ENCODE measurements around the gene ZSCAN22. TPM values are rescaled to one million over a fixed set of nuclear protein-coding genes. Genes with fewer than 3 reads are reported as not detected.

Gene ZSCAN22
- total and polyA plus RNA-seq, 2 experiments from 2014 or later, result 0.86 to 2.9 TPM

DNA sequence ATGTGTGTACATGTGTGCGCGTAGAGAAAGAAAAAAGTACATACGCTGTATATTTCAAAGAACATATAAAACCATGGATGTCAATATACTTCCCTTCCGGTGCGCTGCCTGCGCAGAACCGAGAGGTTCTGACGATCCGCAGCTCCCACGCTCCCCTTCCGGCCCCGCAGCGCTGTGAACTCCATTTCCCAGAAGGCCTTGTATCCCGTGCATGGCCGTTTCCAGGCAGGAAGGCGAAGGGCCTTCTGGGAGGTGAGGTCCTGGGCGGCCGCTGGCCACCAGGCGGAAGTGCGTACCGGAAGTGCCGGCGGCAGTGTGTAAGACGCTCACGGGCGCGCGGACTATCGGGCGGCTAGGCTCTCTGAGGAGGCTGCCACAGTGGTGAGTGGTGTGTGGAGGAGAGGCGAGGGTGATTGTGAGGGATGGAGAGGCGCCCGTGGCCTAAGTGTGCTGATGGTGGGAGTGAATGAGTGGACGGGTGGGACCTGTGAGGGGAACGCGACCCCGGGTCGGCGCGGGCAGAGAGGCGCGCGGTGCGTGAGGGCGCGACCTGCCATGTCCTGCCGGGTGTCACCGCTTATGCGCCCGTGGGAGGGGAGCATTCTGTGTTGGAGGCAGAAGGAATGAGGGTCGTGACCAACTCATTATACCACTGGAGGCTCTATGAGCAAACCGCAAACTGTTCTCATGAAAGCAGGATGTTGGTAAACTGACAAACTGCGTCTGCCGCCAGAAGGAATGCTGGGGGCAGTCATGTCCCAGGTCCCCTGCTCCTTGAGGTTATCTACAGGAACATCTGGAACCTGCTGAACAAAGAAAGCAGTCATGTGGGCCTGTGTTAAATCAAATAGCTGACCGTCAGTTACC, 21.5 kb upstream of the ZSCAN22 start, which contains the start of gene ERVK3-1:
ERVK3-1 (plus strand) TSS at position 313 of the 867 bp plus-strand sequence. CDS start 6,792 bp downstream, outside the sequence.
- peak; percentile 98 for ATAC-seq
- no peaks in the 10 kb centered on the region for H3K9me3 Mint-ChIP-seq
- H2AFZ ChIP-seq, result peak within 1 kb of the TSS; percentile 82
- peaks cover 48% of the 10 kb centered on the region for H3K36me3 Mint-ChIP-seq (ENCODE audit: low read depth)
- H3K4me3 ChIP-seq, result peak within 1 kb of the TSS; percentile 71
- peak; percentile 99 for DNase-seq (ENCODE audit: low spot score)
- H3K9me2 ChIP-seq (ENCODE audit: insufficient read depth), result no peaks in the 10 kb centered on the region
- H3K4me1 ChIP-seq (ENCODE audit: insufficient read depth), result peaks cover 6% of the 10 kb centered on the region; the same call in 1 of the 2 replicates
- peak within 1 kb of the TSS; percentile 97 for H3K27ac Mint-ChIP-seq
- H3F3A ChIP-seq (replicated peaks; ENCODE audit: low read depth), result peaks cover 8% of the 10 kb centered on the region; the same call in 1 of the 2 replicates
- H3K4me1 Mint-ChIP-seq, result peaks cover 13% of the 10 kb centered on the region
- TF ChIP-seq POLR2AphosphoS5 (IDR thresholded peaks at IDR 0.05; ENCODE audit: low read depth), result peak; percentile 99
- no peak for TF ChIP-seq STAT1 (IDR thresholded peaks at IDR 0.05; ENCODE audit: unreplicated experiment)
- TF ChIP-seq CREB1 (CRISPR knock-in tag; IDR thresholded peaks at IDR 0.05; ENCODE audit: low read depth), result peak; percentile 70
- TF ChIP-seq, protein P1, sequence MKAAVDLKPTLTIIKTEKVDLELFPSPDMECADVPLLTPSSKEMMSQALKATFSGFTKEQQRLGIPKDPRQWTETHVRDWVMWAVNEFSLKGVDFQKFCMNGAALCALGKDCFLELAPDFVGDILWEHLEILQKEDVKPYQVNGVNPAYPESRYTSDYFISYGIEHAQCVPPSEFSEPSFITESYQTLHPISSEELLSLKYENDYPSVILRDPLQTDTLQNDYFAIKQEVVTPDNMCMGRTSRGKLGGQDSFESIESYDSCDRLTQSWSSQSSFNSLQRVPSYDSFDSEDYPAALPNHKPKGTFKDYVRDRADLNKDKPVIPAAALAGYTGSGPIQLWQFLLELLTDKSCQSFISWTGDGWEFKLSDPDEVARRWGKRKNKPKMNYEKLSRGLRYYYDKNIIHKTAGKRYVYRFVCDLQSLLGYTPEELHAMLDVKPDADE (IDR thresholded peaks at IDR 0.05), result peak; percentile 99
- TF ChIP-seq EZH2 (IDR thresholded peaks at IDR 0.05; ENCODE audit: low read depth, unreplicated experiment), result no peak
- 0 out of 2 replicates have a peak, but pooled peaks cover 3% of the 10 kb centered on the region for H3K36me3 ChIP-seq (ENCODE audit: insufficient read depth)
- peak within 1 kb of the TSS; percentile 85 for H3K4me2 ChIP-seq
- H3K27me3 ChIP-seq (ENCODE audit: insufficient read depth), result no peaks in the 10 kb centered on the region
- H3K79me2 ChIP-seq (replicated peaks; ENCODE audit: insufficient read depth), result peaks cover 15% of the 10 kb centered on the region
- peak within 1 kb of the TSS; percentile 97 for H3K4me3 Mint-ChIP-seq
- H3K27me3 Mint-ChIP-seq (ENCODE audit: insufficient read depth, low read depth, poor library complexity), result peaks cover 6% of the 10 kb centered on the region
- H3K27ac ChIP-seq (ENCODE audit: low read depth), result peak within 1 kb of the TSS; percentile 9; the same call in 1 of the 2 replicates
- peaks cover 25% of the 10 kb centered on the region for H4K20me1 ChIP-seq (replicated peaks; ENCODE audit: insufficient read depth)

DNA sequence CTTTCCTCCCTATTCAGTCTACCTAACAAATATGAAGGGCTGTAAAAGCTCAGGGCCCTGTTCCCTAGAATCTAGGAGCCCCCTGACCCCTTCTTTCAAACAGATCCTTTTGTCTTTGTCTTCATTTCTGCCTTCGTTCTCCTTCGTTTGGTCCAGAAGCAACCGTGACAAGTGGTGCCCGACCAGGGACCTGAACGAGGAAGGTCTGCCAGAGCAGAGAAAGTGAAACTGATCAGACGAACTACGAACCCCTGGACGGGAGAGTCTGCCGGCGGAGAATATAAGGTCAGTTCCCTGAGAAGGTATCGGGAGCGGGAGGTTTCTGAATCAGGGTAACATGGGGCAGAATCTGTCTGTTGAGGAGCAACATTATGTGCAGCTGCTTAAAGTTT, 20.9 kb upstream of the ZSCAN22 start:
- H3K9me2 ChIP-seq (ENCODE audit: insufficient read depth), result no peaks in the 10 kb centered on the region
- peak overlapping the region; percentile 9; the same call in 1 of the 2 replicates for H3K27ac ChIP-seq (ENCODE audit: low read depth)
- H3K9me3 Mint-ChIP-seq, result no peaks in the 10 kb centered on the region
- H2AFZ ChIP-seq, result peak overlapping the region; percentile 82; the same call in 1 of the 2 replicates
- DNase-seq (ENCODE audit: low spot score) (no peak), ATAC-seq (no peak)
- peaks cover 6% of the 10 kb centered on the region; the same call in 1 of the 2 replicates for H3K4me1 ChIP-seq (ENCODE audit: insufficient read depth)
- H3K4me3 Mint-ChIP-seq, result peak overlapping the region; percentile 97
- H3K4me2 ChIP-seq, result peak overlapping the region; percentile 85
- H3K27me3 Mint-ChIP-seq (ENCODE audit: insufficient read depth, low read depth, poor library complexity), result peaks cover 7% of the 10 kb centered on the region
- H3K4me3 ChIP-seq, result peak overlapping the region; percentile 71
- H3K36me3 ChIP-seq (ENCODE audit: insufficient read depth), result 0 out of 2 replicates have a peak, but pooled peaks cover 3% of the 10 kb centered on the region
- H3F3A ChIP-seq (replicated peaks; ENCODE audit: low read depth), result 0 out of 2 replicates have a peak, but pooled peaks cover 8% of the 10 kb centered on the region
- H3K4me1 Mint-ChIP-seq, result peaks cover 13% of the 10 kb centered on the region
- peaks cover 24% of the 10 kb centered on the region for H4K20me1 ChIP-seq (replicated peaks; ENCODE audit: insufficient read depth)
- H3K27me3 ChIP-seq (ENCODE audit: insufficient read depth), result no peaks in the 10 kb centered on the region
- H3K36me3 Mint-ChIP-seq (ENCODE audit: low read depth), result peaks cover 44% of the 10 kb centered on the region
- no peak overlapping the region for H3K27ac Mint-ChIP-seq
- H3K79me2 ChIP-seq (replicated peaks; ENCODE audit: insufficient read depth), result peaks cover 14% of the 10 kb centered on the region
- no peak for TF ChIP-seq POLR2AphosphoS5 (IDR thresholded peaks at IDR 0.05; ENCODE audit: low read depth)
- no peak for TF ChIP-seq EZH2phosphoT487 (IDR thresholded peaks at IDR 0.05; ENCODE audit: unreplicated experiment)
- TF ChIP-seq EZH2 (IDR thresholded peaks at IDR 0.05; ENCODE audit: low read depth, unreplicated experiment), result no peak
- TF ChIP-seq CREB1 (CRISPR knock-in tag; IDR thresholded peaks at IDR 0.05; ENCODE audit: low read depth), result no peak
- TF ChIP-seq, protein P2, sequence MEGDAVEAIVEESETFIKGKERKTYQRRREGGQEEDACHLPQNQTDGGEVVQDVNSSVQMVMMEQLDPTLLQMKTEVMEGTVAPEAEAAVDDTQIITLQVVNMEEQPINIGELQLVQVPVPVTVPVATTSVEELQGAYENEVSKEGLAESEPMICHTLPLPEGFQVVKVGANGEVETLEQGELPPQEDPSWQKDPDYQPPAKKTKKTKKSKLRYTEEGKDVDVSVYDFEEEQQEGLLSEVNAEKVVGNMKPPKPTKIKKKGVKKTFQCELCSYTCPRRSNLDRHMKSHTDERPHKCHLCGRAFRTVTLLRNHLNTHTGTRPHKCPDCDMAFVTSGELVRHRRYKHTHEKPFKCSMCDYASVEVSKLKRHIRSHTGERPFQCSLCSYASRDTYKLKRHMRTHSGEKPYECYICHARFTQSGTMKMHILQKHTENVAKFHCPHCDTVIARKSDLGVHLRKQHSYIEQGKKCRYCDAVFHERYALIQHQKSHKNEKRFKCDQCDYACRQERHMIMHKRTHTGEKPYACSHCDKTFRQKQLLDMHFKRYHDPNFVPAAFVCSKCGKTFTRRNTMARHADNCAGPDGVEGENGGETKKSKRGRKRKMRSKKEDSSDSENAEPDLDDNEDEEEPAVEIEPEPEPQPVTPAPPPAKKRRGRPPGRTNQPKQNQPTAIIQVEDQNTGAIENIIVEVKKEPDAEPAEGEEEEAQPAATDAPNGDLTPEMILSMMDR (conservative IDR thresholded peaks at IDR 0.05; ENCODE audit: low read depth in 2 of 2), result no peak
- TF ChIP-seq ZNF331 (CRISPR knock-in tag; IDR thresholded peaks at IDR 0.05; ENCODE audit: low read depth), result no peak
- TF ChIP-seq STAT1 (IDR thresholded peaks at IDR 0.05; ENCODE audit: unreplicated experiment), result no peak
- TF ChIP-seq, protein P1 (IDR thresholded peaks at IDR 0.05), result no peak
- TF ChIP-seq NANOG (IDR thresholded peaks at IDR 0.05; ENCODE audit: borderline replicate concordance), result no peak
- TF ChIP-seq ZNF114 (CRISPR knock-in tag; IDR thresholded peaks at IDR 0.05), result no peak
- TF ChIP-seq, protein P3, sequence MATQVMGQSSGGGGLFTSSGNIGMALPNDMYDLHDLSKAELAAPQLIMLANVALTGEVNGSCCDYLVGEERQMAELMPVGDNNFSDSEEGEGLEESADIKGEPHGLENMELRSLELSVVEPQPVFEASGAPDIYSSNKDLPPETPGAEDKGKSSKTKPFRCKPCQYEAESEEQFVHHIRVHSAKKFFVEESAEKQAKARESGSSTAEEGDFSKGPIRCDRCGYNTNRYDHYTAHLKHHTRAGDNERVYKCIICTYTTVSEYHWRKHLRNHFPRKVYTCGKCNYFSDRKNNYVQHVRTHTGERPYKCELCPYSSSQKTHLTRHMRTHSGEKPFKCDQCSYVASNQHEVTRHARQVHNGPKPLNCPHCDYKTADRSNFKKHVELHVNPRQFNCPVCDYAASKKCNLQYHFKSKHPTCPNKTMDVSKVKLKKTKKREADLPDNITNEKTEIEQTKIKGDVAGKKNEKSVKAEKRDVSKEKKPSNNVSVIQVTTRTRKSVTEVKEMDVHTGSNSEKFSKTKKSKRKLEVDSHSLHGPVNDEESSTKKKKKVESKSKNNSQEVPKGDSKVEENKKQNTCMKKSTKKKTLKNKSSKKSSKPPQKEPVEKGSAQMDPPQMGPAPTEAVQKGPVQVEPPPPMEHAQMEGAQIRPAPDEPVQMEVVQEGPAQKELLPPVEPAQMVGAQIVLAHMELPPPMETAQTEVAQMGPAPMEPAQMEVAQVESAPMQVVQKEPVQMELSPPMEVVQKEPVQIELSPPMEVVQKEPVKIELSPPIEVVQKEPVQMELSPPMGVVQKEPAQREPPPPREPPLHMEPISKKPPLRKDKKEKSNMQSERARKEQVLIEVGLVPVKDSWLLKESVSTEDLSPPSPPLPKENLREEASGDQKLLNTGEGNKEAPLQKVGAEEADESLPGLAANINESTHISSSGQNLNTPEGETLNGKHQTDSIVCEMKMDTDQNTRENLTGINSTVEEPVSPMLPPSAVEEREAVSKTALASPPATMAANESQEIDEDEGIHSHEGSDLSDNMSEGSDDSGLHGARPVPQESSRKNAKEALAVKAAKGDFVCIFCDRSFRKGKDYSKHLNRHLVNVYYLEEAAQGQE (IDR thresholded peaks at IDR 0.05; ENCODE audit: unreplicated experiment), result no peak

Measured in GM23338 (cell line).